Peyer's patch (tissue), 4 donors: ENCODE measurements around the gene MRPL45.

Experiments used
- POLR2A ChIP-seq, 2 donors: fragments of 450-650 bp; IDR thresholded peaks; one replicate each; pipeline ENCODE4 v1.5.1; 2017; ENCODE audit warnings: antibody characterized with exemption in 2 of 2, mild to moderate bottlenecking in 2 of 2, moderate library complexity in 2 of 2
- TF ChIP-seq, protein P1 (sequence below), 6 experiments: fragments of 450-650 bp in 4 of 6; fragments of 200-600 bp in 2 of 6; sonication (generic) in 1 of 6; IDR thresholded peaks; one replicate each; pipeline ENCODE4 v1.5.1; 2017 to 2019; ENCODE audit warnings: antibody characterized with exemption in 6 of 6, mild to moderate bottlenecking in 3 of 6, moderate library complexity in 1 of 6

DNA sequence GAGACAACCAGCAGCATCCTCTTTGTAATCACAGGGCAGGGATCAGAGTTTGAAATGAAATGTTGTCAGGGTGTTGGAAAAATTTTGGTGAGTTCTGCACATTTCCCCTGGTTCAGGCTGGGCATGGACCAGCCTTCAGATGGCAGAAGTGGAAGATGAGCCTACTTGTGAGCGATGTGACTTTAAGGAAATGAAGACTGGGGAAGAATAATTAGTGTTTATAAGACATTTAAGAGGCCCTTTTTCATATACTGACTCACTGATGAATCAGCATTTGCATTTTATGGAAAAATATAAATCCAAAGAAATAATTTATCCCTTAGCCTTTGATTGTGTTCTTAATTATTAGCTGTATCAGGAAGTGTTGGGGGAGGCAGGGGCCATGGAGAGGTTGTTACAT lies 25.9 kb downstream of the MRPL45 start:
- TF ChIP-seq, protein P1, sequence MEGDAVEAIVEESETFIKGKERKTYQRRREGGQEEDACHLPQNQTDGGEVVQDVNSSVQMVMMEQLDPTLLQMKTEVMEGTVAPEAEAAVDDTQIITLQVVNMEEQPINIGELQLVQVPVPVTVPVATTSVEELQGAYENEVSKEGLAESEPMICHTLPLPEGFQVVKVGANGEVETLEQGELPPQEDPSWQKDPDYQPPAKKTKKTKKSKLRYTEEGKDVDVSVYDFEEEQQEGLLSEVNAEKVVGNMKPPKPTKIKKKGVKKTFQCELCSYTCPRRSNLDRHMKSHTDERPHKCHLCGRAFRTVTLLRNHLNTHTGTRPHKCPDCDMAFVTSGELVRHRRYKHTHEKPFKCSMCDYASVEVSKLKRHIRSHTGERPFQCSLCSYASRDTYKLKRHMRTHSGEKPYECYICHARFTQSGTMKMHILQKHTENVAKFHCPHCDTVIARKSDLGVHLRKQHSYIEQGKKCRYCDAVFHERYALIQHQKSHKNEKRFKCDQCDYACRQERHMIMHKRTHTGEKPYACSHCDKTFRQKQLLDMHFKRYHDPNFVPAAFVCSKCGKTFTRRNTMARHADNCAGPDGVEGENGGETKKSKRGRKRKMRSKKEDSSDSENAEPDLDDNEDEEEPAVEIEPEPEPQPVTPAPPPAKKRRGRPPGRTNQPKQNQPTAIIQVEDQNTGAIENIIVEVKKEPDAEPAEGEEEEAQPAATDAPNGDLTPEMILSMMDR (IDR thresholded peaks at IDR 0.05) = no peak
- no peak for TF ChIP-seq POLR2A (IDR thresholded peaks at IDR 0.05)
